EL (cell line): ENCODE measurements around the gene SDSL.

Source experiments
- DNase-seq: peaks from one replicate; pipeline ENCODE4 v3.0.0-alpha.2; 2016

SDSL gene

DNA sequence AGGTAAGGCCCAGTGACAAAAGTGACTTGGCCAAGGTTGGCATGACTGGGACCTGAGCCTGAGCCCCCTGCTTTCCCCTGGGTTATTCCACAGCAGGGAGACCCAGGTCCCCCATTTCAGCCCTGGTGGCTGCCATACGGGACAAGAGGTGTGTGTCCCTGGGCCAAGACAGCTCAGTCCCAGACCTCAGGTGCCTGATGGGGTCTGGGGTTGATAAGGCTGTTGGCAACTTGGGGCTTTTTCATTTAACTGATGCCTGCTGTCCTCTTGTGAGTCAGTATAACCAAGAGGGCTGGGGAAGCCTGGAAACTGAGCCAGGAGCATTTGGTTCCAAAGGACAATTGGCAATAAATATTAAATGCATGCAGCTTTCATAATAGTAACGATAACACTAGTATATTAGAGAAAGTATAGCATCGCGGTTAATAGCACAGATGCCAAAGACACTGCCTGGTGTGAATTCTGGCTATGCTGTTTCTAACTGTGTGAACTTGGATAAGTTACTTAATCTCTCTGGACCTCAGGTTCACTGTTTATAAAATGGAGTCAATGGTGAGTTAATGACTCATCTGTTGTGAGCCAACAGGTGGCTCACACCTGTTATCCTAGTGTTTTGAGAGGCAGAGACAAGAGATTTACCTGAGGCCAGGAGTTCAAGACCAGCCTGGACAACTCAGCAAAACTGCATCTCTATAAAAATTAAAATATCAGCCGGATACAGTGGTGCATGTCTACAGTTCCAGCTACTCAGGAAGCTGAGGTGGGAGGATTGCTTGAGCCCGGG, 898 bp downstream of the SDSL start:
- DNase-seq = no peak

DNA sequence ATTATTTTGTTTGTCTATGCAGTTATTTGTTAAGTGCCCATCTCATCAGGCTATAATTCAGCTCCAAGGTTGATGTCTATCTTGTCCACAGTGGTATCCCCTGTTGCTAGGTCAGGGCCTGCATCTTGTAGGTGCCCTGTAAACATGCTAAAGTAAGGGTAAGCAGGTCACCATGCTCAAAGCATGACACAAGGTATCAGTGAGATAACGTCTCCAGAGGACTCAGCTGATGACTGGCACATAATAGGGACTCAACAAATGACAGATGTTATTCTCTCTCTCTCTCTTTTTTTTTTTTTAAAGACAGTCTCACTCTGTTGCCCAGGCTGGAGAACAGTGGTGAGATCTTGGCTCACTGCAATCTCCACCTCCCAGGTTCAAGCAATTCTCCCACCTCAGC, 2.3 kb downstream of the SDSL start:
- DNase-seq = no peak

DNA sequence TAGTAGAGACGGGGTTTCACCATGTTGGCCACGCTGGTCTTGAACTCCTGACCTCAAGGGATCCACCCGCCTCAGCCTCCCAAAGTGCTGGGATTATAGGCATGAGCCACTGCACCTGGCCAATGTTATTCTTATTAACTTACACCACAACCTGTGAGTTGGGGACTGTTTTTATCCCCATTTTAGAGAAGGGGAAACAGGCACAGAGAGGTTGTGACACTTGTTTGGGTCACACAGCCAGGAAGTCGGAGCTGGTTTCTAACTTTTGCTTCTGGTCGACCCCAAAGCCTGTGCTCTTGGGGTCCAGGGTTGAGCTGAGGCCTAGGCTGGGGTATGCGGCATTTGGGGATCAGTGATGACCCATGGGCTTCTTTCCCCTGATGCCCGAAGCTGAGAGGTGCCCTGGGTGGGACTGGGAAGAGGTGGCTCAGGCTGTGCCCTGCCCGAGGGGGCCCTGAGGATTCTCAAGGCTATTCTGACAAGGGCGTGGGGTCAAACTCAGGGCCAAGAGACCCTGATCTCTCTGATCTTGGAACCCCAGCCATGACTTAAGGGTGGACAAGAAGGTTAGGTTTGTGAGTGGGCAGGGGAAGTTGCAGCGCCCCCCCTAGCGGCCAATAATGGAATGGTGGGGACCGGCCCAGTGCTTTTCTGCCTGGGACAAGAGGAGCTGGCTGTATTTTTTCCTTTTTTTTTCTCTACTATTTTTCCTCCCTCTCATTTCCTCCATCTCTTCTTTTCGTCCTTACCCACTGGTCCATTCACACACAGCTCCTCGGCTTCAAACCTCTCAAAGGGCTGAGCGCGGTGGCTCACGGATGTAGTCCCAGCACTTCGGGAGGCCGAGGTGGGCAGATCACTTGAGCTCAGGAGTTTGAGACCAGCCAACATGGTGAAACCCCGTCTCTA, 3.0 kb downstream of the SDSL start:
- DNase-seq = peak; percentile 49

DNA sequence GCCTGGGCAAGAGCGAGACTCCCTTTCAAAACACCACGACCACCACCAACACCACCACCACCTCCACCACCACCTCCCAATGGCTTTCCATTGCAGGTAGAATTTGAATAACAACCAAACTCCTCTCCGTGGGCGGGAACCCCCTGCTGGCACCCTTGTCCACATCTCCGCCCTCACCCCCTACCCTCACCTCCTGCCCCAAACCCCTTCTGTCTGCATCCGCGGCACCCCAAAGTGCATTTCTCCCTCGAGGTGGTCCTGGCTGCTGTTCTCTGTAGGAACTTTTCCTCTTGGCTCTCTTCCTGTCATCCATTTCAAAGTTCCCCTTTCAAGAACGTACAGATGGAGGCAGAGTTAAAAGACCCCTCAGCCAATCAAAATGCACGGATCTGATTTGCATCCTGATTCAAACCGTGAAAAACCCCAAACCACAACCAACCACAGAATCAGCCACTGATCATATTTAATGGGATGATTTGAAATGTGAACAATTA, 3.8 kb downstream of the SDSL start:
- no peak for DNase-seq

DNA sequence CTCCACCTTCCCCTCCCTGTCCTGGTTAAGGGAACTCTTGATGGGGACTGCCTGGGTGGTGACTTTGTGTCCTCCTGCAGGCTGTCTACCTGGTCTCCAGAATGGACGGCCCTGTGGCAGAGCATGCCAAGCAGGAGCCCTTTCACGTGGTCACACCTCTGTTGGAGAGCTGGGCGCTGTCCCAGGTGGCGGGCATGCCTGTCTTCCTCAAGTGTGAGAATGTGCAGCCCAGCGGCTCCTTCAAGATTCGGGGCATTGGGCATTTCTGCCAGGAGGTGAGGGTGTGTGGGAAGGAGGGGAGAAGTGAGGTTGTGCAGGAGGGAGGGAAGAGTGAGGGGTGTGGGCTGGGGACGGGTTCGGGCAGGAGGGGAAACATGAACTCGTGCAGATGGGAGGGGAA, 5.7 kb downstream of the SDSL start:
- DNase-seq = no peak

DNA sequence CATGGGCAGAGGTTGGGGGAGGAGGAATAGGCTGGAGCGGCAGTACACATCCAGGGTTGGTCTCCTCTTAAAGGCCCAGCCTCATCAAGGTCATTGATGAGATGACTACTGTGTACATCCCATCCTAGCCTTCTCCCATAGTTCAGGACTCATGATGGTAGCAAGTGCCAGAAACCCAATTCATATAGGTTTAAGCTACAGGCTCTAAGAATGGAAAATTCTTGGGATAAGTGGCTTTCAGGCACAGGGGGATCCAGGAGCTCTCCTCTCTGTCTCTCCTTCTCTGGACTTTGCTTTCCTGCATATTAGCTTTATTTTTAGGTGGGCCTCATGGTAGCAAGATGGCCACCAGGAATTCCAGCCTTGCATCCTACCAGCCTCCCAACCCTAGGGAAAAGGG, 6.3 kb downstream of the SDSL start:
- DNase-seq = no peak

- DNase-seq = no peak
These were observed 10.8 kb downstream of the SDSL start for GRCh38 chr12:113432986-113433385.

DNA sequence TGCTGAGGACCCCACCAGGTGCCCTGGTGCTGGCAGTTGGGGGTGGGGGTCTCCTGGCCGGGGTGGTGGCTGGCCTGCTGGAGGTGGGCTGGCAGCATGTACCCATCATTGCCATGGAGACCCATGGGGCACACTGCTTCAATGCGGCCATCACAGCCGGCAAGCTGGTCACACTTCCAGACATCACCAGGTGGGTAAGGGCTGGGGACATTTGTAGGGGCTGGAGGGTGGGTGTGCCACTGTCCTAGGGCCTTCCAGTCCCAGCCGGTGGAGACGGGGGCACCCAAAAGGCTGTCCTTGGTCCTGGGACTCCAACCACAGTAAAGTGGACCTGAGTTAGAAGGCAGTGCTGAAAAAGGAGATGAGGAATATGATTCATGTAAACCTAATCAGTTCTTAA, 13.2 kb downstream of the SDSL start:
- no peak for DNase-seq

- DNase-seq = no peak
These were observed 14.4 kb downstream of the SDSL start for GRCh38 chr12:113436586-113436985.

- no peak for DNase-seq
These were observed 15.0 kb downstream of the SDSL start for GRCh38 chr12:113436993-113437728.

GRCh38 chr12:113437729-113438100, 15.5 kb downstream of the SDSL start:
- no peak for DNase-seq

GRCh38 chr12:113438523-113439300, 16.5 kb downstream of the SDSL start:
- no peak for DNase-seq

- no peak for DNase-seq
These were observed 17.1 kb downstream of the SDSL start for GRCh38 chr12:113439301-113439597.

DNA sequence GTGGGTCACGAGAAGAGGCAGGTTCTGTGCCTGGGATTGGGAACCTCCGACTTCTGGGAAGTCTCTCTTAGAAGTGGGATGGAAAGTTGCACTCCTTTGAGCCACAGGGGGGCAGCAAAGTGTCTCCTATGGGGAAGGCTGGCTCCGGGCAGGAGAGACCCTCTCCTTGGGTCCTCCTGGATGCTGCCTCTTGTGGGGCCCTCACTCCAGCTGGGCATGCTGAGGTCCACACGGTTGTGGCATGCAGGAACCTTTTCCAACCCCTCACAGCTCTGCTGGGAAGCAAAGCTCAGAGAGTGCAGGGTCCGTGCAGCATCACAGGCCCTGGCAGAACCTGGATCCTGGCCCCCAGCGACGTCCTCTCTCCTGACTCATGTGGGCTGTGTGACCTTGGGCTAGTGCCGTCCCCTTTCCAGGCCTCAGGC, 17.4 kb downstream of the SDSL start:
- DNase-seq = peak; percentile 37

DNA sequence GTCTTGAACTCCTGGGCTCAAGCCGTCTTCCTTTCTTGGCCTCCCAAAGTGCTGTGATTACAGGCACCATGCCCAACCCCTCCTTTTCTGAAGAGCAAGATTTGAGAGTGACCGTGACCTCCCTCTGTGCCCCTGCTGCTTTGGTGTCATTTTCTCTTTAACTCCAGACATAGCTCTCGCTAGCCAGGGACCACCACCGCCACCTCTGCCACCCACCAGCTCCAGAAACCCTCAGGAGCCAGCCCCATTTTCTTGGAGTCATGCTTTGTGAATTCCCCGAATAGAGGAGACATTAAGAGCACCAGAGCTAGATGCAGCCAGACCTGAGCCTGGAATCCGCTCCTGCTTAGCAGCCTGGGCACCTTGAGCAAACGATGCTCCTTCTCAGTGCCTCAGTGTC, 18.2 kb downstream of the SDSL start:
- DNase-seq = no peak

DNA sequence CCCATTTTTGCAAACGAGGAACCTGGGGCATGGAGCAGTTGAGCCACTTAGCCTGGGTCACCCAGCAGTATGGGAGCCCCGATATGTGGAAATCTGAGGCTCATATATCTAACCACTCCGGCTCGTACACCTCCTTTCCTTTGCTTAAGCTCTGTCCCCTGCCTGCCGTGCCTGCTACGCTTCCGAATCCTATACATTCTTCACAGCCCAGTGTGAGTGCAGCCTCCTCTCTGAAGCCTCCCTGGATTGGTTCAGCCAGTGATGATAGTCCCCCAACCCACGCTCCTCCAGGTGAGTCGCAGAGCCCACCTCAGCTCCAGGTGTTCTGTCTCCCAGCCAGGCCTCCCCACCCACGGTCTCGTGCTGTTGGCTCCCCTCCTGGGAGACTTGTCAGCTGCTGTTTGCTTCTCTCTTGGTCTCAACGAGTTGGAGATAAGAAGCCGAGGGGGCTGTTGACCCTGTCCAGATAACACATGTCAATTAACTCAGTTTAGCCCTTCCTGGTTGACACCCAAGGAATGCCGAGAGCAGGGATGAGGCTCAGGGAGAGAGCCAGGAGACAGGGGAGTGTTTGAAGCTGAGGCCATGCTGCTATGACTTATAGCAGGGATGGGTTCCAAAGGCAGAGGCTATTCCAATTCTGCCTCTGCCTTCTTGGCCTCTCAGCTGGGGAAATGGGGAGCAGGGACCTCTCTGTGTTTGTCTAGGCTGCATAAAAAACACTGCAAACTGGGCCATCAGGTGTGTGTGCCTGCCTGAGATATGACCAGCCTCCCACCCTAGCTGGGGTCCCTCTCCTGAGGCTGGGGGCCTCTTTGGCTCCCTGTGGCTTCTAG, 19.0 kb downstream of the SDSL start:
- DNase-seq = no peak

DNA sequence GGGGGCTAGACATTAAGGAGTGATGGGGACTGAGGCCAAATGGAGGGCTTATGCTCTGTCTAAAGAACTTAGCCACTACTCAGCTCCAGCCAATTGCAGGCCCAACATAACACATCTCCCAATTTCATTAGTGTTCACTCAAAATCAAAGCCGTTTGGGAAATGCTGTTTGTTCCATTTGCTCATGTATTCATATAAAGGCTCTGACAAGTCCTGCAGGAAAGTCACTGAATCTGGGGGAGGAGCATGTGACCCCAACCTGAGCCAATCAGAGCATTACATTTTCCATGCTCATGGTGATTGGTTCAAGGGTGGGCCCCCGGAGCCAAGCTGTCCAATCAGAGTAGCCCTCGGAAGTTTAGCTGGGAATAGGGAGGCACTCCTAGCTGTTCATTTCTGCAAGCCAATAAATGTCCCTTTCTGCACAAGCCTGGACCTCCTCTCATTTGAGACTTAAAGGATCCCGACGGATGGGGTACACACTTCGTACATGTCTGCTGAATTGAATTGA, 20.9 kb downstream of the SDSL start:
- no peak for DNase-seq

GRCh38 chr12:113445544-113446171, 23.5 kb downstream of the SDSL start:
- DNase-seq = no peak

GRCh38 chr12:113448873-113449272, 26.7 kb downstream of the SDSL start:
- no peak for DNase-seq

GRCh38 chr12:113449299-113449698, 27.1 kb downstream of the SDSL start:
- DNase-seq = no peak

- no peak for DNase-seq
These were observed 27.7 kb downstream of the SDSL start for GRCh38 chr12:113449839-113450238.
